ENCODE measurements around the gene PCDHA7.

GRCh38 chr5:140883927-140884697, 50.0 kb downstream of the PCDHA7 start:
- no peak for TF ChIP-seq CTCF (conservative IDR thresholded peaks at IDR 0.05)
- TF ChIP-seq EZH2 (IDR thresholded peaks at IDR 0.05; ENCODE audit: low read depth), result no peak

All from PC-9 (cell line).